Thyroid gland (tissue), 4 donors: Measurements from ENCODE around the gene SLC24A3.

Experiments used
- POLR2A ChIP-seq, 2 donors: fragments of 450-650 bp; IDR thresholded peaks; one replicate each; pipeline ENCODE4 v1.6.1; 2017; ENCODE audit warnings: antibody characterized with exemption in 2 of 2, mild to moderate bottlenecking in 2 of 2, moderate library complexity in 1 of 2
- TF ChIP-seq, protein P1 (sequence below), 6 experiments: fragments of 200-600 bp in 3 of 6; fragments of 450-650 bp in 3 of 6; sonication (generic) in 3 of 6; IDR thresholded peaks; one replicate each; pipeline ENCODE4 v1.5.1; 2016 to 2019; ENCODE audit warnings: antibody characterized with exemption in 6 of 6, mild to moderate bottlenecking in 2 of 6, inconsistent platforms in 1 of 6, moderate library complexity in 1 of 6

DNA sequence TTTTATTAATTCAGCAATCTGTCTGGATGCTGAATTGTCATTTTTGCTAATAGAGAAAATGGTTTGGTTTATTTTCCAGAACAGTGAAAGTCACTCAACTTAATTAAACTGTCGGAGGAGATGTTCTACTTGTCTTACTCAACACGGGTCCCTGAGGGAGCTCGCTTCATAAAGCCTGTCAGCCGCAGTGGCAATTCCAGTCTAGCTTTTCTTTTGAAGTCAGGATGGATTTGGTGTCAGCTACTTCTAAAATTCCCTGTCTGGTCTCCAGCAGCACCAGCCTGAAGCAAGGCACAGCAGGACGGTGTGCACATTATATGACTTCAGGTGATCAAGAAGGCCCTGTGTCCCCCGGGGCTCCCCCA is 261.5 kb downstream of the SLC24A3 start:
- TF ChIP-seq, protein P1, sequence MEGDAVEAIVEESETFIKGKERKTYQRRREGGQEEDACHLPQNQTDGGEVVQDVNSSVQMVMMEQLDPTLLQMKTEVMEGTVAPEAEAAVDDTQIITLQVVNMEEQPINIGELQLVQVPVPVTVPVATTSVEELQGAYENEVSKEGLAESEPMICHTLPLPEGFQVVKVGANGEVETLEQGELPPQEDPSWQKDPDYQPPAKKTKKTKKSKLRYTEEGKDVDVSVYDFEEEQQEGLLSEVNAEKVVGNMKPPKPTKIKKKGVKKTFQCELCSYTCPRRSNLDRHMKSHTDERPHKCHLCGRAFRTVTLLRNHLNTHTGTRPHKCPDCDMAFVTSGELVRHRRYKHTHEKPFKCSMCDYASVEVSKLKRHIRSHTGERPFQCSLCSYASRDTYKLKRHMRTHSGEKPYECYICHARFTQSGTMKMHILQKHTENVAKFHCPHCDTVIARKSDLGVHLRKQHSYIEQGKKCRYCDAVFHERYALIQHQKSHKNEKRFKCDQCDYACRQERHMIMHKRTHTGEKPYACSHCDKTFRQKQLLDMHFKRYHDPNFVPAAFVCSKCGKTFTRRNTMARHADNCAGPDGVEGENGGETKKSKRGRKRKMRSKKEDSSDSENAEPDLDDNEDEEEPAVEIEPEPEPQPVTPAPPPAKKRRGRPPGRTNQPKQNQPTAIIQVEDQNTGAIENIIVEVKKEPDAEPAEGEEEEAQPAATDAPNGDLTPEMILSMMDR (IDR thresholded peaks at IDR 0.05), result no peak
- TF ChIP-seq POLR2A (IDR thresholded peaks at IDR 0.05), result no peak
